Caco-2 (cell line): ENCODE measurements around the gene MBOAT2. TPM values are rescaled to one million over a fixed set of nuclear protein-coding genes. Genes with fewer than 3 reads are reported as not detected.
A peak's percentile ranks its signal among the peaks of the same experiment; 100 is the strongest.

Experiments used
- BruUV-seq: library from RNA; stranded (reverse); fragments of 400-500 nt; replicated peaks from 2 replicates; lab custom pipeline; 2021; lab: Mats Ljungman, UMichigan
- CTCF ChIA-PET: fragments of 300-600 bp; sonication (Branson Sonifier 250); formaldehyde crosslinking; loops from one replicate; lab custom pipeline; 2022; ENCODE audit warnings: antibody characterized with exemption; lab: Charles Lee
- POLR2A ChIA-PET: fragments of 300-600 bp; sonication (Branson Sonifier 250); formaldehyde crosslinking; loops from one replicate; lab custom pipeline; 2022; ENCODE audit warnings: antibody characterized with exemption; lab: Charles Lee
- DNase-seq, 2 experiments: peaks; one replicate each; pipeline versions ENCODE4 v3.0.0 to v3.0.0-alpha.2; 2020 to 2022
- H3K27me3 ChIP-seq: replicated peaks from 2 replicates; pipeline ENCODE4 v1.6.0; 2011; ENCODE audit warnings: low read length; ENCODE audit not compliant: control insufficient read depth, insufficient read depth
- H3K36me3 ChIP-seq: 2 replicates; pipeline ENCODE4 v1.5.1; 2011; ENCODE audit warnings: low read length; ENCODE audit not compliant: control insufficient read depth, insufficient read depth
- H3K4me1 ChIP-seq: fragments of 250-450 bp; sonication (Bioruptor Pico); 2 replicates; pipeline ENCODE4 v1.5.1; 2020; ENCODE audit warnings: mild to moderate bottlenecking
- H3K4me3 ChIP-seq: 2 replicates; pipeline ENCODE4 v1.5.1; 2011; ENCODE audit warnings: low read depth, mild to moderate bottlenecking, control low read depth, low read length
- H3K9me3 ChIP-seq: fragments of 250-450 bp; sonication (Bioruptor Pico); 2 replicates; pipeline ENCODE4 v1.5.1; 2020; ENCODE audit warnings: mild to moderate bottlenecking, moderate library complexity
- H3K27ac Mint-ChIP-seq: one replicate; pipeline ENCODE4 v1.8.0; 2022; ENCODE audit warnings: mixed read lengths; ENCODE audit not compliant: unreplicated experiment
- H3K27me3 Mint-ChIP-seq: one replicate; pipeline ENCODE4 v1.8.0; 2022; ENCODE audit warnings: mixed read lengths; ENCODE audit not compliant: insufficient read depth, unreplicated experiment
- H3K36me3 Mint-ChIP-seq: one replicate; pipeline ENCODE4 v1.8.0; 2022; ENCODE audit warnings: mild to moderate bottlenecking, mixed read lengths; ENCODE audit not compliant: insufficient read depth, unreplicated experiment
- H3K4me1 Mint-ChIP-seq: one replicate; pipeline ENCODE4 v1.8.0; 2022; ENCODE audit warnings: low read depth, mixed read lengths; ENCODE audit not compliant: unreplicated experiment
- H3K4me3 Mint-ChIP-seq: one replicate; pipeline ENCODE4 v1.8.0; 2022; ENCODE audit warnings: mild to moderate bottlenecking, moderate library complexity, mixed read lengths; ENCODE audit not compliant: unreplicated experiment
- H3K9me3 Mint-ChIP-seq: one replicate; pipeline ENCODE4 v1.8.0; 2022; ENCODE audit warnings: mixed read lengths; ENCODE audit not compliant: unreplicated experiment
- CTCF ChIP-seq, 2 experiments: fragments of 200-600 bp in 1 of 2; IDR thresholded peaks; 1 replicate in 1 of 2; 2 replicates in 1 of 2; pipeline versions ENCODE4 v1.5.1 to v1.8.0; 2011 to 2022; ENCODE audit warnings: antibody characterized with exemption in 1 of 2, control low read depth in 1 of 2, inconsistent platforms in 1 of 2, low read depth in 1 of 2, low read length in 1 of 2, mild to moderate bottlenecking in 1 of 2, moderate library complexity in 1 of 2; ENCODE audit not compliant: insufficient read depth in 1 of 2, severe bottlenecking in 1 of 2, unreplicated experiment in 1 of 2
- intact Hi-C: fragments of 100-400 bp; cut with micrococcal nuclease; formaldehyde crosslinking; loops from one replicate; pipeline ENCODE4 v1.10.0; 2022; ENCODE audit not compliant: unreplicated experiment
- total RNA-seq: library from RNA; stranded (reverse); gene quantifications from 2 replicates; pipeline ENCODE4 v1.2.3, GENCODE V29; 2022

MBOAT2 gene
- total RNA-seq, 1 experiment from 2014 or later: 12.6 TPM

- Histone ChIP-seq H3K27me3 (no peaks in the 10 kb centered on the region), H3K36me3 (no peaks in the 10 kb centered on the region), H3K4me1 (peaks cover 8% of the 10 kb centered on the region), H3K9me3 (no peaks in the 10 kb centered on the region), H3K4me3 (peak overlapping the region; percentile 83)
- no peaks in the 10 kb centered on the region for H3K9me3 Mint-ChIP-seq
- peak overlapping the region; percentile 84 for H3K4me3 Mint-ChIP-seq
- no peaks in the 10 kb centered on the region for H3K27me3 Mint-ChIP-seq
- H3K36me3 Mint-ChIP-seq: no peaks in the 10 kb centered on the region
- H3K27ac Mint-ChIP-seq: peak overlapping the region; percentile 90
- ChIA-PET POLR2A (interaction anchor here (0.6 to 1.2 kb wide), 4 partner anchors 98 to 323 kb away, joined by 3 to 6 read pairs (median 4); partner anchors contain the start of gene ID2), CTCF (interaction anchor here (1.0 to 1.1 kb wide), 2 partner anchors 135 to 138 kb away, joined by 3 read pairs; no protein-coding TSS in a partner anchor)
- TF ChIP-seq CTCF (IDR thresholded peaks at IDR 0.05; ENCODE audit: insufficient read depth in 1 of 2, low read depth in 1 of 2, low read length in 1 of 2, severe bottlenecking in 1 of 2, unreplicated experiment in 1 of 2): no peak
- peak; percentile 15 to 52 for DNase-seq
- peaks cover 13% of the 10 kb centered on the region for H3K4me1 Mint-ChIP-seq
- TSS peak; percentile 70 for BruUV-seq
- intact Hi-C loops: loop anchor here (2.0 to 5.0 kb wide), 2 partner anchors 98 to 132 kb away; no protein-coding TSS in a partner anchor
Observed at GRCh38 chr2:9004338-9005204, 1.1 kb upstream of the MBOAT2 start.

DNA sequence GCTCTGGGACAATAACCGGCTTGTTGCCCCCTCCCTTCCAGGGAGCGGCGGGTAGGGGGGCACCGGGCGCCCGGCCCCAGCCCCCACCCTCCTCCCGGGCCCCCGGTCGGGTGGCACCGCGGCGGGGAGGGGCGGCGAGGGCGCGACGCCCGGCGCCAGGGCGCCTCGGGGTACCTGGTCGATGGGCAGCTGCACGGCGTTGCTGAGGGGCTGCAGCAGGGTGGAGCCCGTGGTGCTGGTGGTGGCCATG lies 193 bp downstream of the MBOAT2 start:
- Histone ChIP-seq H3K36me3 (no peaks in the 10 kb centered on the region), H3K27me3 (no peaks in the 10 kb centered on the region), H3K4me3 (peak overlapping the region; percentile 83), H3K9me3 (no peaks in the 10 kb centered on the region), H3K4me1 (peaks cover 8% of the 10 kb centered on the region)
- ChIA-PET POLR2A (interaction anchor here (0.6 to 1.2 kb wide), 5 partner anchors 10 to 321 kb away, joined by 3 to 6 read pairs (median 4); partner anchors contain the start of gene ID2), CTCF (interaction anchor here (1.0 kb wide), 1 partner anchor 136 kb away, joined by 3 read pairs; no protein-coding TSS in a partner anchor)
- peaks cover 4% of the 10 kb centered on the region for H3K27me3 Mint-ChIP-seq
- BruUV-seq: no TSS peak
- H3K4me1 Mint-ChIP-seq: peaks cover 13% of the 10 kb centered on the region
- TF ChIP-seq CTCF (IDR thresholded peaks at IDR 0.05; ENCODE audit: insufficient read depth in 1 of 2, low read depth in 1 of 2, low read length in 1 of 2, severe bottlenecking in 1 of 2, unreplicated experiment in 1 of 2): no peak
- intact Hi-C loops: loop anchor here (5.0 kb wide), 1 partner anchor 131 kb away; no protein-coding TSS in a partner anchor
- H3K4me3 Mint-ChIP-seq: peak overlapping the region; percentile 84
- H3K9me3 Mint-ChIP-seq: no peaks in the 10 kb centered on the region
- DNase-seq: no peak
- H3K36me3 Mint-ChIP-seq: no peaks in the 10 kb centered on the region
- no peak overlapping the region for H3K27ac Mint-ChIP-seq

DNA sequence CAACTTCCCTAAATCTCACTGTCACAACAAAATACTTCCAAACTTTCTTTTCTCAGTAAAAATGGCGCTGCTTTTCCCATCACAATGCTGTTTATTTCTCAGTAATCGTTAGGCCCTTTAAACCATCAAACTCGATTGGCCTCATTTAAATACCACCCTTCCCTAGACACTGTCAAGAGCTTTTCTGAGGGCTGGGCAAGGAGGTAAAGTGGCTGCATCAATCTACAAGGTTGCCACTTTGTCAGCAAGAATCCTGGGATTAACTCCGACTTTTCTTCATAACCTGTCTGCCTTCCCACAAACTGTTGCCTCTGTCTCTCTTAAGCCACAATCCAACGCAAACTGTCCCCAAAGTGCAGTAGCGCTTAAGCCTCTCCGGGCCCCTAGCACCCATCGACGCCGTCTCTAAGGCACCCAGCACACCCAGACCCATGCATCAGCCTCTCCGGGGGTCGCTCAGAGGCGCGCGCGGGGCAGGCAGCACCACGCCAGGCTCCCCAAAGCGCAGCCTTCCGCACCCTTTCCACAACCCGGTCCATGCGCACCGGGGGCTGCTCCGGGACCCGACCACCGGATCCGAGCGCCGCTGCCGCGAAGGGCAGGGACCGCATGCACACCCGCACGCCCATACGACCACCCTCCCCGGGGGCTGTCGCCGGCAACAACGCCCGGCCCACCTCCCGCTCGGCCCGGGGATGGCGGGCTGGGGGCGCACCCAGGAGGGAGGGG lies 683 bp downstream of the MBOAT2 start:
- peak overlapping the region; percentile 78 for H3K4me3 Mint-ChIP-seq
- ChIA-PET CTCF (no interaction called here), POLR2A (interaction anchor here (0.6 to 1.2 kb wide), 5 partner anchors 9 to 321 kb away, joined by 3 to 6 read pairs (median 4); partner anchors contain the start of gene ID2)
- H3K9me3 Mint-ChIP-seq: no peaks in the 10 kb centered on the region
- Histone ChIP-seq H3K36me3 (no peaks in the 10 kb centered on the region), H3K4me3 (peak overlapping the region; percentile 83), H3K27me3 (no peaks in the 10 kb centered on the region), H3K9me3 (no peaks in the 10 kb centered on the region), H3K4me1 (peaks cover 8% of the 10 kb centered on the region)
- BruUV-seq: no TSS peak
- TF ChIP-seq CTCF (IDR thresholded peaks at IDR 0.05; ENCODE audit: insufficient read depth in 1 of 2, low read depth in 1 of 2, low read length in 1 of 2, severe bottlenecking in 1 of 2, unreplicated experiment in 1 of 2): no peak
- H3K27me3 Mint-ChIP-seq: peaks cover 4% of the 10 kb centered on the region
- peak in 1 of 2 experiments; percentile 16 for DNase-seq
- H3K36me3 Mint-ChIP-seq: no peaks in the 10 kb centered on the region
- H3K27ac Mint-ChIP-seq: no peak overlapping the region
- peaks cover 13% of the 10 kb centered on the region for H3K4me1 Mint-ChIP-seq
- intact Hi-C loops: loop anchor here (5.0 kb wide), 1 partner anchor 130 kb away; no protein-coding TSS in a partner anchor
